Stimulated activated CD8-positive, alpha-beta memory T cell treated with anti-CD3 and anti-CD28 coated beads, Interleukin-12 subunit alpha, Interleukin-12 subunit beta, amount 100 ng/mL, for 24 hours (primary cell): ENCODE results near the gene KCNE5.
"Not testable (repeated sequence)": the region's sequence is repeated elsewhere in the genome, so short reads cannot be mapped to it uniquely, and the experiment has no call there.

ENCODE experiments used
- DNase-seq: peaks from one replicate; pipeline ENCODE4 v3.0.0-alpha.2; 2020; ENCODE audit errors: extremely low read depth

The KCNE5 gene

DNA sequence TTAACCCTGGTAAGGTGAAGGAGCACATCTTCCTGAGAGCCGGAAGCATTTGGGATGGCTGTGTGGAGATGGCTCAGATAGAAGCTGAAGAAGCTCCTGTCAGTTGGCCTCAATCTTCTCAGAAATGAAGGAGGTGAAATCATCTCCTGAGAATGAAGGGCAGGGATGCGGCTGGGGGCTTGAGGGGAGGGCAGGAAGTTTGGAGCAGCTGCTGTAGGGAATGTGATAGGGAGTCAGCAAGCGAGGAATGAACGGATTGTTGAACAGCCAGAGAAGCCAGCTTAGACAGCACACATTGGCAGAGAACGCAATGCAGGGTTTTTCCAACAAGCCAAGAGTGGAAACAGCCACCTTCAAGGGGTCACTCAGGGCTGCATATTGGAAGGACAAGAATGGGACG is 10.0 kb downstream of the KCNE5 start:
- no peak for DNase-seq

GRCh38 chrX:109601486-109601885 is 23.5 kb downstream of the KCNE5 start:
- DNase-seq: no peak

GRCh38 chrX:109600237-109600651 is 24.7 kb downstream of the KCNE5 start:
- no peak for DNase-seq

GRCh38 chrX:109596015-109596414 is 29.0 kb downstream of the KCNE5 start:
- no peak for DNase-seq

GRCh38 chrX:109590176-109590575 is 34.8 kb downstream of the KCNE5 start:
- no peak for DNase-seq

- DNase-seq: no peak
Measured at GRCh38 chrX:109585488-109585887, 39.5 kb downstream of the KCNE5 start.

GRCh38 chrX:109578916-109579315 is 46.1 kb downstream of the KCNE5 start:
- no peak for DNase-seq

GRCh38 chrX:109577055-109577454 is 47.9 kb downstream of the KCNE5 start:
- no peak for DNase-seq

DNA sequence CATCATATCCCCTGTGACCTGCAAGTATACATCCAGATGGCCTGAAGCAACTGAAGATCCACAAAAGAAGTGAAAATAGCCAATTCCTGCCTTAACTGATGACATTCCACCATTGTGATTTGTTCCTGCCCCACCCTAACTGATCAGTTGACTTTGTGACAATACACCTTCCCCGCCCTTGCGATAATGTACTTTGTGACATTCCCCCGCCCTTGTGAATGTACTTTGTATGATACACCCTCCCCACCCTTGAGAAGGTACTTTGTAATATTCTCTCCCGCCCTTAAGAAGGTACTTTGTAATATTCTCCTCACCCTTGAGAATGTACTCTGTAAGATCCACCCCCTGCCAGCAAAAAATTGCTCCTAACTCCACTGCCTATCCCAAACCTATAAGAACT is 48.9 kb downstream of the KCNE5 start:
- not testable (repeated sequence) for DNase-seq
